Endometrial microvascular endothelial cells (primary cell): ENCODE data around the gene NT5C. TPM values are rescaled to one million over a fixed set of nuclear protein-coding genes. Genes with fewer than 3 reads are reported as not detected.

Experiments used
- in situ Hi-C: cut with HindIII; loops from 2 replicates; pipeline ENCODE4 v1.10.0; 2017; ENCODE audit warnings: low sequenced_read_pairs, low pct_unique_long_range_greater_than_20kb; ENCODE audit errors: inconsistent ontology term
- total RNA-seq: library from RNA; depleted of rRNA; stranded (reverse); fragments of >200 nt; gene quantifications from one replicate; pipeline ENCODE4 v1.2.3, GENCODE V29; 2015; ENCODE audit errors: inconsistent ontology term

NT5C gene
- total RNA-seq, 1 donor from 2014 or later, result 47.2 TPM

DNA sequence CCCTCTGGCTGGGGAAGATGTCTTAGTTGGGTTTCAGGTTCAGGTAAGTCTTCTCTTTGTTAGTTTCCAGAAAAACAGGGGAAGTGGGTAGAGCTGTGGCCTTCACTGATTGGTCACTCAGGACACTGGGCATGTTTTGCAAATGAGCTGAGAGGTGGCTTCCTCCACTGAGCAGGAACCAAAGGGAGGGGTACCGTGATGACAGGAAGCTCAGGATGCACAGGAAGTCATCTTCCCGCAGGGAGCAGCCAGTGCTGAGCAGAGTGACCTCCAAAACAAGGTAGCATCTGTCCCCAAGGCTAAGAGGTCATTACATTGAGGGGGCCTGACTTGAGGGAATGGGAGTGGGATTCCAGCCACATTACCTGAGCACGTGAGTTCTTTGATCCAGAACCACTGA lies 5.6 kb downstream of the NT5C start:
- in situ Hi-C loops, result no loop called here

DNA sequence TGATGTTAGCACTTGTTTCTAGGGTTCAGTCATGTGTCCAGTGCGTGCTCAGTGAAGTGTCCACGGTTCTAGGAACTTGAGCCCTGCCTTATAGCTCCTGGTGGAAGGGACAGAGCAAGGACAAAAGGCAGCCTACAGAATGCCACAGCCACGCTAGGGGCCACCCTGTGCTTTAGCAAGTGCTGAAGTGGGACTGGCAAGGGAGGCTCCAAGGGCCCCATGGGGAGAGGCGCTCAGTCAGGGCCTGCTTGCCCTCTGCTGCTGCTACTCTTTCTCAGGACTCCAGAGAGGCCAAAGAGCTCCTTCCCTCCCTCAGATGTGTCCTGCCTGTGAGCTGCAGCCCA lies 6.8 kb downstream of the NT5C start:
- in situ Hi-C loops, result no loop called here

DNA sequence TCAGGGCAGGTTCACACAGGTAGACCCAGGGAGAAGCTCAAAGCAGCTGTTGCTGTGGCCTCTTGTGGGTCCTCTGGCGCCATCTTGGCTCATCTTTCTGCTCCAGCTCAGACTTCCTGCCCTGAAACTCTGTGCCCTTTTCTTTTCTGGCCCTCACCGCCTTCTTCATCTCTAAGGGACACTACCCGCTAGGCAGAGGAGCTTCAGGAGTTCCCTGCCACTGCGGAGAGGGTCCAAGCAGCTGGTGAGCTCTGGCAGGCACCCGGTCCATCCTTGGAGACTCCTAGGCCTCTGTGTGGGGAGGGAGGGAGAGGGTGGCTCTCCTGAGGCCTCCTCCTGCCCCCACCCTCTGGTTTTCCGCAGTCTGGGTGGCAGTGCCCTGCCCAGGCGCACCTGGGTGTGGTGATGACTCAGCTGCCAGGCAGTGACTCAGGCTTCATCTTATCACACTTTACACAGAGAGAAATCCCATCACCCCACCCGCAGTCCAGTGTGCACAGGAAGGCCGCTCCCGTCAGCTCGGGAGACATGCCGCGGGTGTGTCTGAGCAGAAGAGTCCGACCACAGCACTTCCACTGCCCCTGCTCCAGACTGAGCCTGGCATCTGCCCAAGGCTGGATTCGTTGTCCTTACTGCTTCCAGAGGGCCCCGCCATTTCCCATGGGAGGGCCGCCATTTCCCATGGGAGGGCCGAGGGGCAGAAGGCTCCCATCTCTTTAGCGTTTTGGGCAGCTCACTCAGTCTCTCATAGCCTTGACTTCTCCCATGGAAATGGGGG lies 7.3 kb downstream of the NT5C start:
- in situ Hi-C loops, result no loop called here

DNA sequence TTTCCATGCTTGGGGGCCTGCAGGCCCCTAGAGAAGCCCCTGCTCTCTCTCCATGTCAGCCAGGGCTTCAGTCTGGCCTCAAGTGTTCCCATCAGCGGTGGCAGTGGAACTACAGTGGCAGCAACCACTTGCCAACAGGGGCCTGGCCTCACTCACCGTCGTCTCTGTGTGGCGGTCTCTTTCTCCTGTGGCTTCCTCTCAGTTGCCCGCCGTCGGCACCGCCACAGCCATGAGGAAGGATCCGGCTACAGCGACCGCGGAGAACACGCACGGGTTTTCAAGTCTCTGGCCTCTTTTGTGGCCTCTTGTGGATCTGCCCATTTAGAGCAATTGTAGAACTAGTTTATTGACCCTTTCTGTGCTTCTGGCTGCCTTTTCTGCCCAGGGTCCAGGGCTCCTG lies 13.2 kb downstream of the NT5C start:
- in situ Hi-C loops, result no loop called here

DNA sequence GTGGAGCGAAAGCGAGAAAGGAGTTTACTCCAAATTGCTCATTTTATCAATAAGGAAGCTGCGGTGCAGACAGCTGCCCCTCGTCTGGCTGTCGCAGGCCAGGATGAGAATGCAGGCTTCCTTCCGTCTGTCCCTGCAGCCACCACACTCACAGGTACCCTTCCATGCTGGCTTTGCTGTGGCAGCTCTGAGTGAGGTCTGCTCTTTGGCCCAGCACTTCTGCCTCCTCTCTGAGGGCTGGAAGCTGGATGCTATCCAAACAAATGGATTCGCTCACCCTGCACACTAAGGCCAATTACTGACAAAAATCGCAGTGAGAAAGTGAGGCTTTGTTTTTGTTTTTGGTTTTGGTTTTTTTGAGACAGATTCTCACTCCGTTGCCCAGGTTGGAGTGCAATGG lies 14.8 kb downstream of the NT5C start:
- in situ Hi-C loops, result no loop called here

DNA sequence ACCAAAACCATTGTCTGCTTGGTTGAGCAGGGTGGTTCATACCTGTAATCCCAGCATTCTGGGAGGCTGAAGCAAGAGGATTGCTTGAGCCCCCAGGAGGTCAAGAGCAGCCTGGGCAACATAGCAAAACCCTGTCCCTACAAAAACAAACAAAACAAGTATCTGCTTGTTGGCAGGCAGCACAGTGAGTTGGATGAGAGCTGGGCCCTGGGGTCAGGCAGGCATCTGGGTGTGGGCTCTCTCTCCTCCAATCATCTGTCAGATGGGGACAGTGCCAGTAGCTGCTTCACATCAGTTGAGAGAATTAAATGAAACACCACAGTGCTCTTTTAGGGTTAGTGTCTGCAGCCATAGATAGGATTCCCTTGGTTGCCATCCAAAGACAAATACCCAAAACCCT lies 16.0 kb downstream of the NT5C start:
- in situ Hi-C loops, result no loop called here

DNA sequence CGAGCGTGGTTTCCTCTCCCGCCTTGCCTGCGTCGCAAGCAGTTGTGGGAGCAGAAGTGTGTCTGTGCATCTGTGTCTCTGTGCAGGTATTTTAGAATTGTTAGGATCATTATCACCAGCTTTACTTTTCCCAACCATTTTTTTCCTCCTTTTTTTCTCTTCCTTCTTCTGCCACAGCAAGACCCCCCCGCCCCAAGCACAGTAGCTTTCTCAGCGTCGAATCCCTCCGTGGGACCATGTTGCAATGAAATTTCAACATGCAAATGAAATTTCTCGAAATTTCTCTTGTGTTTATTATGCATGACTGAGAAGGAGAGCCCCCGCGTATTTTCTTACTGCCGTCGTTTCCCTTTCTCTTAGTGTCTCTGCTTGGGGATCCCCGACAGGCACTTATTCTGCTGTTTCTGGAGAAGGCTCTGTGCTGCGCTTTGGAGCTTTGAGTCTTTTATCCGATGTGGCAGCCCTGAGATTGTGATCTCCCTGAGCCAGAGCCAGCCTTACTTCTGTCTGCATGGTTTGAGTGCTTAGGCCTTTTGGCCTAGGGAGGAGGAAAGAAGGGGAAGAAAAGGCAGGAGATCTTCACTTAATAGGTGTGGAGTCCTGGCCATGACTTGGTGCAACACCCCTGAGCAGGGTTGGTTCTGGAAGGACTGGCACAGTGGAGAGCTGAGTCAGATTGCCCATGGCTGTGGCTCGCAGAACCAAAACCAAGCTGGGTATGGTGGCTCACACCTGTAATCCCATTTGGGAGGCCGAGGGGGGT lies 16.8 kb downstream of the NT5C start:
- in situ Hi-C loops, result no loop called here

DNA sequence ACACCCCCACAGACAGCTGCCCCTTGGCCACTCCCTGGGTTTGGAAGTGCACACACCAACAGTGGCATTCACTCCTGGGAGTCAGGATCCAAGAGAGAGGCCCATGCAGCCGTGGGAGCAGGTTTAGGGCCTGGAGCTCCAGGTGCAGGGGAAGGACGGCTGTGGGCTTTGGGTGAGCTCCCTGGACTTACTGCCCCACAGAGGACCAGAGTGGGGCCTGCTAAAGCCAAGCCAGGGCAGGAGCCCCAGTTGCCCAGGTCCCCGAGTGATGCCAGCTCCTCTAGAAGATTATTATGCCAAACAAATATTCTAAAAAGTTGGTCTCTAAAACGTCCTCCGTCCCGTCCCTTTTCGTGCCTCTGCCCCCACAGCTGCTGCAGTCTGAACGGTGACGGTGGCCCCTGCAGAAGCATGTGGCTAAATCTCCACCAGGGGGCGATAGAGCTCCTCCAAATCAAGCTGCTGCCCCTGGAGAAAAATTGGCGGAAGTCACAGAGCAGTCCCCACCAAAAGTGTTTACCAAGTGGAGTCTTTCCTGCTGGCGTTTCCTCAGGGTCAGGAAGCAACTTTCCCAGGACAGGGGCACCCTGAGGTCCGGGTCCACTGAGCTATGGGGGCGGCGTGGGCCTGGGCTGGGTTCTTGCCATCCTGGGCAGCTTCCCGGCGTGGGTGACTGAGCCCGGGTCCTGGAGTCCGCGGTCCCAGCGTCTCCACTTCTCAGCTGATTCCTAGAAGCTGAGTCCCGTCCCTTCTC lies 17.6 kb downstream of the NT5C start:
- in situ Hi-C loops, result no loop called here

DNA sequence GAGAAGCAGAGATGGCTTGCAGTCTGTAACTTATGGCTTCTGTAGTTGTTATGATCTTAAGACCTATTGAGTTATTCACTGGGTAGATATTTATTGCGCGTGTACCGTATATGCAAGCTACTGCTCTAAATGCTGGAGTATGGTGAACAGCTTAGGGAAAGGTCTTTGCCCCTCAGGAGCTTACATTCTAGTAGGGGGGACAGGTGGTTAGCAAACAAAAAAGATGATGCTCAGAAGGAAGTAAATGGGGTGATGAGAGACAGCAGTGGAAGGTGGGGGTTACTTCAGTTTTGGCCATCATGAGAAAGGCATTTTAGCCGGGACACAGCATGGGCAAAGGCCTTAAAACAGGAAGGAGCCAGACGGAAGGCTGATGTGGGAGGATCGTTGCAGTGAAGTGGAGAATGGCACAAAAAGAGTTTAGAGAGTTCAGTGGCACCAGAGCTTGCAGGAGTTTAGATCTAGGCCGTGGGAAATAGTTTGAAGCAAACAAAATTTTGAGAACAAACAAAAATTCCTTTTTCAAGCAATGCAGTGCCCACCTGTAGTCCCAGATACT lies 19.7 kb downstream of the NT5C start:
- in situ Hi-C loops, result no loop called here

DNA sequence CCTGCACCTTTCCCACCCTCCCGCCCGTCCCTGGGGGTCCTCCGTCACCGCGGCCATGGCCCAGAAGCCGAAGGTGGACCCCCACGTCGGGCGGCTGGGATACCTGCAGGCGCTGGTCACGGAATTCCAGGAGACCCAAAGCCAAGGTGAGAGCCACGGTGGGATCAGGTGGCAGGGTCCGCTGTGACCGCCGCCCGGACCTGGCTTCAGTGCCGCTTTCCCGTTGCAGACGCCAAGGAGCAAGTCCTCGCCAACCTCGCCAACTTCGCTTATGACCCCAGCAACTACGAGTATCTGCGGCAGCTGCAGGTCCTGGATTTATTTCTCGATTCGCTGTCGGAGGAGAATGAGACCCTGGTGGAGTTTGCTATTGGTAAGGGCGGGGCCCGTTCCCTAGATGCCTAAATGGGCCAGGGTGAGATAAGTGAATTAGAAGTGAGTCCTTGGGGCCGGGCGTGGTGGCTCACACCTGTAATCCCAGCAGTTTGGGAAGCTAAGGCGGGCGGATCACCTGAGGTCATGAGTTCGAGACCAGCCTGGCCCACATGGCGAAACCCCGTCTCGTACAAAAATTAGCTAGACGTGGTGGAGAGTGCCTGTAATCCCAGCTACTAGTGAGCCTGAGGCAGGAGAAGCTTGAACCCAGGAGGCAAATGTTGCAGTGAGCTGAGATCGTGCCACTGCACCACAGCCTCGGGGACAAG lies 21.2 kb downstream of the NT5C start:
- in situ Hi-C loops, result no loop called here

DNA sequence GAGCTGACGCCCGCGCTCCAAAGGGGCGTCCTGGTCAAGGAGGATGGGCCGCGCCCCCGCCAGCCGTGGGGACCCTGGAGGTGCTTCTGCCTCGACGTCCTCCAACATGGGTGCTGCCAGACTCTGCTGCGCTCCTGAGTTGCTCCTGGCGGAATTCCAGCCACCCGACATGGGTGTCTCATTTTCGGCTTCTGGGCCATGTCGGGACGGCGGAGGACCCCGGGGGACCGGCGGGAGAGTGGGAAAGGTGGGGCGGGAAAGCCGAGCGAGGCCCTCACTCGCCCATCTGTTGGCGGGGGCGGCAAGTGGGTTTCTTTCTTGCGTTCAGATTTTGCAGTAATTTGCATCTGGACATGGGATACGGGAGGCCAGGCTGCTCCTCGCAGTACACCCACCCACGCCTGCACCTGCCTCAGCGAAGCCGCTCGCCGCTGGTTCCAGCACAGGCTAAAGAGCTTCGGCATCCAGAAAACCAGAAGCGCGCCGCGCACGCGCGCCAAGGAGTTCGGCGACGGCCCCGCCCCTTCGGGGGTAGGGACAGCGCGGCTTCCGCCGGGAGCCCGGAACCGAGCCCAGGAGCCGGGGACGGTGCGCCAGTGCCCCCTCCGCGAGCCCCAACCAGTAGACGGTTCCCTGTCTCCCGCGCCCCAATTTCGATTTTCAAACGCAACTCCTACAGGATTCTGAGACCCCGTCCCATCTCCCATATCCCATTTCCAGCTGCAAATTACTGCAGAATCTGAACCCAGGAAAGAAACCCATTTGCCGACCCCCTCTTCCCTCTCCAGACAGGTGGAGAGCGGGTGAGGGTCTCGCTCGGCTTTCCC lies 21.9 kb downstream of the NT5C start, which contains the start of gene ARMC7:
ARMC7 (plus strand) TSS at position 563 of the 827 bp plus-strand sequence. CDS start 320 bp downstream, outside the sequence.
- in situ Hi-C loops, result no loop called here

DNA sequence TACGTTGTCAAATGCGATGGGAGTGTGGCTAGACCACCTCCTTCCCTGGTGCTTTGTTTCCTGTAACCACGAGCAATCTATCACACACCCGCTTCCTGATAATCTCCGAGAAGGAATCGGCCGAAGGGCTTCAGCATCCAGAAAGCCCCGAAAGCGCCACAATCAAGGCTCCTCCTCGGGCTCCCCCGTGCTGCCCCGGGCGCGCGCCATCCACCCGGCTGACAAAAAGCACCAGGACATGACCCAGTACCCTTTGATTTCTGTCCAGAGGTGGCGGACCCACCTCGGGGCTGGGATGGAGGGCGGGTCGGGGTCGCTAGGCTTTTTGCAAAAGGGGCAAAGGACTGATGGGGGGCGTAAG lies 22.5 kb downstream of the NT5C start:
- in situ Hi-C loops, result no loop called here

DNA sequence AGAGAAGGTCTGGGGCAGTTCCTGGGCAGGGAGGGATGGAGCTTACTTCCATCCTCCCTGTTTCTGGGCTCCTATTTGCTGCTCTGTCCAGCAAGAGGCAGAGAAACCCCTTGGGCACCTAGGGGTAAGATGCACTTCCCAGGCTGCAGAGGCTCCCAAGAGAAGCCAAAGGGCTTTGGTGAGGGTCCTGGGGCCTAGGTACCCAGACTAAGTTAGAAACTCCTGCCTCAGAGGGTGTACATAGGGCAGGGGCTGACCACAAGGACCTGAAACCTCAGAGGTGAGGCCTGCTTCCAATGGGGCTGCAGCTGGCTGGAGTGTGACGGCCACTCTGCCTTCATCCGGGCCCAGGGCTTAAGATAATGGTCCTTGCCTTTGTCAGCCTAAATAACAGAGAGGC lies 23.3 kb downstream of the NT5C start:
- in situ Hi-C loops, result no loop called here

DNA sequence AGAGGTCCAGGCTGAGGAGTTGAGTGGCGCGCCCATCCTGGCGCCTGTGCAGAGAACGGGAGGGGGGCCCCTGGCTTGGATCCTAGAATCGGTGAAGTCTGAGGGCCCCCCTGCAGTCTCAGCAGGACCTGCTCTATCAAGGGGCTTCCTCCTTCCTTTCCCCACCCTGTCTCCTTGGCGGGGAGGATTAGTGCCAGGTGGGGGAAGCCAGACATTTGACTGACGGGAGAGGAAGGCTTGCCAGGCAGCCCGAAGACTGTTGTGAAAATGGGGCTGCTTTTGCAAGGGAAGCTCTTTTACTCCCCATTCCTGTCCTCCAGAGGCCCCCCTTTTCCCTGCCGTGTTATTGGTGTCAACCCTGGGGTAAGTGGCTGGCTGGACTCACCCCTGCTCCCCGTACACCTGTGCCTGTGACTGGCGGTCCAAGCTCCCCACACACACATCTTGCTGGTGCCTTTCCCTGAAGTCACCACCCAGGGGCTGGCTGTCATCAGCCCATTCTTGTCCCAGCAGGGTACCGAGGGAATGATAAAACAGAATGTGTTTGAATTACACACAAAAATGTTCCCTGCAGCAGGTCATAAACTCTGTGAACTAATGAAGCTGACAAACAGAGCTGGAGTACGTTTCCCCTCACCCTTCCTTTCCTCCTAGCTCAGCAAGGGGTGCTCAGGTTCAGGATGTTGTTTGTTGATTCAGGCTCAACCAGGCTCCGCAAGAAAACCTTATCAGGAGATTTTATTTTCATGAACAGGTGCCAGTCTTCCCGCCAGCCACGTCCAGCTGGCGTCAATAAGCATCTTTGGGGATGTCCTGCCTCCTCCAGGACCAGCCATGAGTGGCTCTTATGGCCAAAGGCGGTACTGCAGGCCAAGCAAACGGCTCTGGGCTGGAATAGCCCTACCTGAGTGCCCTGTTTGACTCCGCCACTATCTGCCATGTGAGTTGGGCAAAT lies 26.1 kb downstream of the NT5C start:
- in situ Hi-C loops, result no loop called here

DNA sequence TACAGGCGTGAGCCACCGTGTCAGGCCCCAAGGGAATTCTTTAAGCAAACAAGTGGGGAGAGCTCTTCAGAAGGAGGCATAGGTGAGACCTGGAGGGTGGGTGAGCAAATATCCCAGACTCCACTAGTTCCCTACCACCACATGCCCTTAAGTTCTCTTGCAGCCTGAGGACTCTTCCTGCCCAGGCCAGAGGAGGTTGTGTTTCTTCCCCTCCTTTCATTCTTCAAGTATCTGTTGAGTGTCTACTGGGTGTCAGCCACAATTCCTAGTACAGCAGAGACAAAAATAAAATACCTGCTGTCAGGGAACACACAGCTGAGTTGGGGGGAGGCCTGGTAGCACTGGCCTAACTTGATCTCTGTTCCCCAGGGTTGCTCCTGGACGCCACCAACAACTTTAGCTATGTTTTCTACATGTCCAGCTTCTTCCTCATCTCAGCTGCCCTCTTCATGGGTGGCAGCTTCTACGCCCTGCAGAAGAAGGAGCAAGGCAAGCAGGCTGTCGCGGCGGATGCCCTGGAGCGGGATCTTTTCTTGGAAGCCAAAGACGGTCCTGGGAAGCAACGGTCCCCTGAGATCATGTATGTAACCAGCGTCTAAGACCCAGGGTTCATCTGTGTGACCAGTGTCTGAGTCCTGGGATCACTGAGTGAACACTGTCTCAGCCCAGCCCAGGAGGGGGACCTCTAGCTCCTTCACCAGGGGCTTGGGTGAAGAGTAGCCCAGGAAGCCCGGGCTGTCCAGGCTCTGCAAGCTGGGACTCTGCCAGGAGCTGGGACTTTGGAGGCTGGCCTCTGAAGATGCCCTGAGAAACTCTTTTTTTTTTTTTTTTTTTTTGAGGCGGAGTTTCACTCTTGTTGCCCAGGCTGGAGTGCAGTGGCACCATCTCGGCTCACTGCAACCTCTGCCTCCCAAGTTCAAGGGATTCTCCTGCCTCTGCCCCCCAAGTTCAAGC lies 27.7 kb downstream of the NT5C start:
- in situ Hi-C loops, result no loop called here

DNA sequence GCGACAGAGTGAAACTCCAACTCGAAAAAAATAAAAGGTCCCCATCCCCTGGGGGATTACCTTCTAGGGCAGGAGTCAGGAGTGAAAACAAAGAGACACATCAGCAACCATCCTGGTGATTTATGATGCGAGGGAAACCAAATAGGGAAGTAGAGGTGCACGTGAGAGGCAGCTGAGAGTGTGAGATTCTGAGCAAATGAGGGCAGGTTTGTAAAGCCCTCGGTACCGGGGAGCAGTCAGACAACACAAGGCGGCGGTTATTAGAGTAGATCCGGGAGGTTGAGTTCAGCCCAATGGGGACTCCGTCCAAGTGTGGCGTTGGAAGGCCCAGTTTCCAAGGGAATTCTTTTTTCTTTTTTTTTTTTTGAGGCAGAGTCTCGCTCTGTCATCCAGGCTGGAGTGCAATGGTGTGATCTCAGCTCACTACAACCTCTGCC lies 29.1 kb downstream of the NT5C start:
- in situ Hi-C loops, result no loop called here
